Embryonic facial prominence (tissue), 1 donor: ENCODE data around the gene ASCL1.

Experiments
- DNase-seq: peaks from one replicate; pipeline ENCODE4 v3.0.0-alpha.2; 2016; ENCODE audit errors: extremely low spot score

The ASCL1 gene

GRCh38 chr12:102977945-102978706 is 20.7 kb downstream of the ASCL1 start:
- no peak for DNase-seq

GRCh38 chr12:102980350-102980749 is 22.9 kb downstream of the ASCL1 start:
- DNase-seq: no peak

DNA sequence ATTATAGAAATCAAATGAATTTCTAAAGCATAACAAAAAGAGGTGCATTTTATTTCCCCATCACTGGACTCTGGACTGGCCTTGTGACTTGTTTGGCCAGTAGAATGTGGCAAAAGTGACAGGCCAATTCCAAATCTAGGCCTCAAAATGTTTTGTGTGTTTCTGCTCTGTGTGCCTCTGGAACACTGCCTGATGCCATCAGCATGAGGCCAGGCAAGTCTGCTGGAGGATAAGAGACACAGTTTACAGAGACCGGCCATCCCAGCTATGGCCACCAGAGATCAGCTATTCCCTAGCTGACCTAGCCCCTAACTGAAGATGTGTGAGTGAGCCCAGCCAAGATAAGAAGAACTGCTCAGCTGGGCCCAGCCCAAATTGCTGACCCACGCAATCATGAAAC is 32.9 kb downstream of the ASCL1 start:
- no peak for DNase-seq

DNA sequence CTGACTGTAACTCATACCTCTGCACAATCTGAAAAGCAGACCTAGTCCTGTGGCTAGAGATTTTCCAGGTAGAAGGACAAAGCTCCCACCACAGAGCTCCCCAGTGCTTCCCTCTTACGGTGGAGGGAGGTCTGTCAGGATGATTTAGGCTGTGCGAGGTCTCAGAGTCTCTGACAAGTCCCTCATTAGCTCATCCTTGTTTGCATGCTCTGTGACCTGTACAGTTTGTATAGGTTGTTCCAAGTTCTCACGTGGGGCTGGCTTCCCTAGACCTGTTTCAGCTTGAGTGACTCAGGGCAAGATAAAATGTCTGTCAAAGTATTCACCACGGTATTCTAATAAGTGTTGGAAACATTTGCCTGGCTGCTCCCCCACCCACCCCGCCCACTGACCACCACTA is 34.8 kb downstream of the ASCL1 start:
- no peak for DNase-seq

GRCh38 chr12:102992720-102993119 is 35.2 kb downstream of the ASCL1 start:
- DNase-seq: no peak

- no peak for DNase-seq
Observed at GRCh38 chr12:102993537-102993936, 36.1 kb downstream of the ASCL1 start.

- DNase-seq: no peak
Observed at GRCh38 chr12:102995372-102995771, 37.9 kb downstream of the ASCL1 start.
